Anterior cingulate cortex (tissue), 58 donors: ENCODE results near the gene TMEM63A.
"Not testable (repeated sequence)": the region's sequence is repeated elsewhere in the genome, so short reads cannot be mapped to it uniquely, and the experiment has no call there.

Source experiments
- DNase-seq, 58 donors: peaks; one replicate each; lab custom pipeline; 2025; lab: John Stamatoyannopoulos, UW

TMEM63A gene

GRCh38 chr1:225830841-225831240 lies 51.3 kb downstream of the TMEM63A start:
- DNase-seq = no peak

- DNase-seq = no peak
Measured at GRCh38 chr1:225828706-225829345, 53.4 kb downstream of the TMEM63A start.

GRCh38 chr1:225827076-225827475 lies 55.1 kb downstream of the TMEM63A start:
- no peak for DNase-seq

GRCh38 chr1:225825607-225826007 lies 56.6 kb downstream of the TMEM63A start:
- no peak for DNase-seq

GRCh38 chr1:225825078-225825477 lies 57.1 kb downstream of the TMEM63A start:
- no peak for DNase-seq

GRCh38 chr1:225824533-225824941 lies 57.6 kb downstream of the TMEM63A start:
- no peak for DNase-seq

GRCh38 chr1:225823811-225824261 lies 58.3 kb downstream of the TMEM63A start:
- DNase-seq = no peak

- no peak for DNase-seq
Measured at GRCh38 chr1:225822655-225823403, 59.4 kb downstream of the TMEM63A start.

- DNase-seq = no peak
Measured at GRCh38 chr1:225820522-225821120, 61.6 kb downstream of the TMEM63A start.

- DNase-seq = no peak
Measured at GRCh38 chr1:225819346-225820192, 62.6 kb downstream of the TMEM63A start.

- DNase-seq = no peak
Measured at GRCh38 chr1:225818229-225818628, 64.0 kb downstream of the TMEM63A start.

- peak in 54 of 58 donors; percentile 19 to 92 (median 77) for DNase-seq
Measured at GRCh38 chr1:225817611-225818061, 64.5 kb downstream of the TMEM63A start.

GRCh38 chr1:225816643-225817538 lies 65.3 kb downstream of the TMEM63A start:
- DNase-seq = peak in 10 of 58 donors; percentile 36 to 77 (median 62)

GRCh38 chr1:225815526-225816178 lies 66.5 kb downstream of the TMEM63A start:
- no peak for DNase-seq

- not testable (repeated sequence) for DNase-seq
Measured at GRCh38 chr1:225815090-225815489, 67.1 kb downstream of the TMEM63A start.

GRCh38 chr1:225814381-225814780 lies 67.8 kb downstream of the TMEM63A start:
- no peak for DNase-seq

- no peak for DNase-seq
Measured at GRCh38 chr1:225813214-225813964, 68.8 kb downstream of the TMEM63A start.
